HepG2 (cell line): Measurements from ENCODE around the gene SLC25A19. TPM values are rescaled to one million over a fixed set of nuclear protein-coding genes. Genes with fewer than 3 reads are reported as not detected.

Experiments
- ELF3 ChIP-seq: IDR thresholded peaks from 2 replicates; pipeline ENCODE4 v1.6.1; 2016; ENCODE audit warnings: missing genetic modification reagents, missing compliant biosample characterization
- ERF ChIP-seq: IDR thresholded peaks from 2 replicates; pipeline ENCODE4 v1.6.1; 2018; ENCODE audit warnings: missing biosample characterization, missing genetic modification reagents
- FOXA1 ChIP-seq, 2 experiments: fragments of 450-650 bp in 1 of 2; sonication (generic) in 1 of 2; formaldehyde crosslinking in 1 of 2; IDR thresholded peaks; 2 replicates each; pipeline versions ENCODE4 v1.4.0 to v1.6.1; 2016 to 2020; ENCODE audit warnings: missing genetic modification reagents in 1 of 2
- GZF1 ChIP-seq: sonication (generic); formaldehyde crosslinking; IDR thresholded peaks from 2 replicates; pipeline ENCODE4 v1.5.1; 2020; ENCODE audit warnings: mild to moderate bottlenecking, missing genetic modification reagents
- KLF9 ChIP-seq: IDR thresholded peaks from 2 replicates; pipeline ENCODE4 v1.6.1; 2016; ENCODE audit warnings: low read depth
- MATR3 ChIP-seq: sonication (generic); formaldehyde crosslinking; IDR thresholded peaks from 2 replicates; pipeline ENCODE4 v1.4.0; 2020; ENCODE audit warnings: missing genetic modification reagents
- MXD1 ChIP-seq: sonication (generic); formaldehyde crosslinking; IDR thresholded peaks from 2 replicates; pipeline ENCODE4 v1.4.0; 2020; ENCODE audit warnings: mild to moderate bottlenecking, missing genetic modification reagents
- RXRA ChIP-seq: sonication (generic); formaldehyde crosslinking; IDR thresholded peaks from 2 replicates; pipeline ENCODE4 v1.5.1; 2020; ENCODE audit warnings: missing genetic modification reagents
- SKIL ChIP-seq: sonication (generic); formaldehyde crosslinking; IDR thresholded peaks from 2 replicates; pipeline ENCODE4 v1.8.0; 2022; ENCODE audit warnings: missing genetic modification reagents, mild to moderate bottlenecking, moderate library complexity, borderline replicate concordance
- SMARCE1 ChIP-seq: fragments of 450-650 bp; IDR thresholded peaks from 2 replicates; pipeline ENCODE4 v1.6.1; 2017; ENCODE audit warnings: borderline replicate concordance
- TSC22D2 ChIP-seq: sonication (generic); formaldehyde crosslinking; IDR thresholded peaks from 2 replicates; pipeline ENCODE4 v1.5.1; 2020; ENCODE audit warnings: missing genetic modification reagents, mild to moderate bottlenecking, borderline replicate concordance
- ZBTB39 ChIP-seq: sonication (generic); formaldehyde crosslinking; IDR thresholded peaks from 2 replicates; pipeline ENCODE4 v1.5.0; 2020; ENCODE audit warnings: missing genetic modification reagents
- ZNF331 ChIP-seq: sonication (generic); formaldehyde crosslinking; IDR thresholded peaks from 2 replicates; pipeline ENCODE4 v1.4.0; 2020; ENCODE audit warnings: missing genetic modification reagents
- ZNF350 ChIP-seq: sonication (generic); formaldehyde crosslinking; IDR thresholded peaks from 2 replicates; pipeline ENCODE4 v1.4.0; 2020; ENCODE audit warnings: mild to moderate bottlenecking, low read depth, missing genetic modification reagents, borderline replicate concordance
- ZNF614 ChIP-seq: IDR thresholded peaks from 2 replicates; pipeline ENCODE4 v1.6.1; 2018; ENCODE audit warnings: missing biosample characterization, missing genetic modification reagents, inconsistent platforms, borderline replicate concordance
- ZNF616 ChIP-seq: sonication (generic); formaldehyde crosslinking; IDR thresholded peaks from 2 replicates; pipeline ENCODE4 v1.5.0; 2020; ENCODE audit warnings: low read depth, mild to moderate bottlenecking, missing genetic modification reagents
- polyA plus RNA-seq, 8 experiments: library from polyadenylated mRNA; depleted of rRNA in 3 of 8; stranded (reverse) in 7 of 8; unstranded in 1 of 8; fragments of >200 nt; fragmentation: Illumina TruSeq in 4 of 8; extraction: Trizol in 4 of 8; gene quantifications; 2 replicates each; pipeline versions ENCODE4 v1.2.1 to v1.2.3, GENCODE V29; 2011 to 2016; ENCODE audit warnings: low read depth in 4 of 8, missing spikeins in 1 of 8, mixed read lengths in 1 of 8; ENCODE audit not compliant: insufficient read depth in 1 of 8
- total RNA-seq, 5 experiments: library from RNA; depleted of rRNA; stranded (reverse); fragments of >200 nt; fragmentation: Illumina TruSeq; extraction: Trizol; gene quantifications; 2 replicates each; pipeline ENCODE4 v1.2.3, GENCODE V29; 2016; ENCODE audit warnings: low read depth in 1 of 5
- TF ChIP-seq, protein P1 (sequence below): sonication (generic); formaldehyde crosslinking; IDR thresholded peaks from 2 replicates; pipeline ENCODE4 v1.8.1; 2023; ENCODE audit warnings: mild to moderate bottlenecking, missing genetic modification reagents, borderline replicate concordance
- TF ChIP-seq, protein P2 (sequence below): sonication (generic); formaldehyde crosslinking; conservative IDR thresholded peaks from 2 replicates; pipeline ENCODE4 v1.4.0; 2020; ENCODE audit warnings: mild to moderate bottlenecking, missing genetic modification reagents, moderate library complexity
- TF ChIP-seq, protein P3 (sequence below): sonication (generic); formaldehyde crosslinking; IDR thresholded peaks from 2 replicates; pipeline ENCODE4 v1.5.1; 2020; ENCODE audit warnings: missing genetic modification reagents, mild to moderate bottlenecking, borderline replicate concordance

Gene SLC25A19
- total and polyA plus RNA-seq, 2 of the 13 experiments (the other 11 are each of a cell fraction or from before 2014, with no cell fraction given) = 24.4 to 41.4 TPM

GRCh38 chr17:75289115-75289831 is at the start of gene SLC25A19 (continued):
- peak; percentile 98 for TF ChIP-seq MXD1 (CRISPR knock-in tag)
- TF ChIP-seq MATR3 = peak; percentile 65; the same call in 1 of the 2 replicates
- 0 out of 2 replicates have a peak, but pooled peaks have one; percentile 52 for TF ChIP-seq ZBTB39
- TF ChIP-seq, protein P1, sequence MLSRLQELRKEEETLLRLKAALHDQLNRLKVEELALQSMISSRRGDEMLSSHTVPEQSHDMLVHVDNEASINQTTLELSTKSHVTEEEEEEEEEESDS (CRISPR knock-in tag) = no peak
- peak; percentile 95; the same call in 1 of the 2 replicates for TF ChIP-seq ZNF614 (CRISPR knock-in tag)
- TF ChIP-seq, protein P2, sequence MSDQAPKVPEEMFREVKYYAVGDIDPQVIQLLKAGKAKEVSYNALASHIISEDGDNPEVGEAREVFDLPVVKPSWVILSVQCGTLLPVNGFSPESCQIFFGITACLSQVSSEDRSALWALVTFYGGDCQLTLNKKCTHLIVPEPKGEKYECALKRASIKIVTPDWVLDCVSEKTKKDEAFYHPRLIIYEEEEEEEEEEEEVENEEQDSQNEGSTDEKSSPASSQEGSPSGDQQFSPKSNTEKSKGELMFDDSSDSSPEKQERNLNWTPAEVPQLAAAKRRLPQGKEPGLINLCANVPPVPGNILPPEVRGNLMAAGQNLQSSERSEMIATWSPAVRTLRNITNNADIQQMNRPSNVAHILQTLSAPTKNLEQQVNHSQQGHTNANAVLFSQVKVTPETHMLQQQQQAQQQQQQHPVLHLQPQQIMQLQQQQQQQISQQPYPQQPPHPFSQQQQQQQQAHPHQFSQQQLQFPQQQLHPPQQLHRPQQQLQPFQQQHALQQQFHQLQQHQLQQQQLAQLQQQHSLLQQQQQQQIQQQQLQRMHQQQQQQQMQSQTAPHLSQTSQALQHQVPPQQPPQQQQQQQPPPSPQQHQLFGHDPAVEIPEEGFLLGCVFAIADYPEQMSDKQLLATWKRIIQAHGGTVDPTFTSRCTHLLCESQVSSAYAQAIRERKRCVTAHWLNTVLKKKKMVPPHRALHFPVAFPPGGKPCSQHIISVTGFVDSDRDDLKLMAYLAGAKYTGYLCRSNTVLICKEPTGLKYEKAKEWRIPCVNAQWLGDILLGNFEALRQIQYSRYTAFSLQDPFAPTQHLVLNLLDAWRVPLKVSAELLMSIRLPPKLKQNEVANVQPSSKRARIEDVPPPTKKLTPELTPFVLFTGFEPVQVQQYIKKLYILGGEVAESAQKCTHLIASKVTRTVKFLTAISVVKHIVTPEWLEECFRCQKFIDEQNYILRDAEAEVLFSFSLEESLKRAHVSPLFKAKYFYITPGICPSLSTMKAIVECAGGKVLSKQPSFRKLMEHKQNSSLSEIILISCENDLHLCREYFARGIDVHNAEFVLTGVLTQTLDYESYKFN (CRISPR knock-in tag) = peak; percentile 52
- peak; percentile 70; the same call in 1 of the 2 replicates for TF ChIP-seq ZNF331 (CRISPR knock-in tag)
- no peak; the same call in 1 of the 2 replicates for TF ChIP-seq GZF1
- TF ChIP-seq KLF9 (CRISPR knock-in tag) = no peak; the same call in 1 of the 2 replicates
- peak; percentile 54 for TF ChIP-seq SKIL
- peak; percentile 72; the same call in 1 of the 2 replicates for TF ChIP-seq ELF3 (CRISPR knock-in tag)
- no peak for TF ChIP-seq FOXA1 (IDR thresholded peaks at IDR 0.05)
- peak; percentile 76 for TF ChIP-seq FOXA1 (CRISPR knock-in tag; IDR thresholded peaks at IDR 0.05)
- peak; percentile 95 for TF ChIP-seq ERF (CRISPR knock-in tag)
- TF ChIP-seq ZNF616 (CRISPR knock-in tag) = peak; percentile 28; the same call in 1 of the 2 replicates
- no peak for TF ChIP-seq SMARCE1
- peak; percentile 91 for TF ChIP-seq RXRA (CRISPR knock-in tag)
- no peak; the same call in 1 of the 2 replicates for TF ChIP-seq TSC22D2 (CRISPR knock-in tag)
- TF ChIP-seq ZNF350 = peak; percentile 98
- TF ChIP-seq, protein P3, sequence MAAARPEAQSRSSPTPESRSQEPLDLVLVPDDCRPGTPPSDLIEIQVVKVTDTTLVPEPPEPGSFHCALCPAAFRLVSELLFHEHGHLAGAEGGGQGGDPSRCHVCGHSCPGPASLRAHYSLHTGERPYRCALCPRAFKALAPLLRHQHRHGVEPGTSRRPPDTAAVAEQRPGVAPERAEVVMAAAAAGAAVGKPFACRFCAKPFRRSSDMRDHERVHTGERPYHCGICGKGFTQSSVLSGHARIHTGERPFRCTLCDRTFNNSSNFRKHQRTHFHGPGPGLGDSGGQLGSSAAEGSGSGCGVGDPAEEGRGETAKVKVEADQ (CRISPR knock-in tag) = 0 out of 2 replicates have a peak, but pooled peaks have one; percentile 26
